ENCODE results near the gene ERCC2.

DNA sequence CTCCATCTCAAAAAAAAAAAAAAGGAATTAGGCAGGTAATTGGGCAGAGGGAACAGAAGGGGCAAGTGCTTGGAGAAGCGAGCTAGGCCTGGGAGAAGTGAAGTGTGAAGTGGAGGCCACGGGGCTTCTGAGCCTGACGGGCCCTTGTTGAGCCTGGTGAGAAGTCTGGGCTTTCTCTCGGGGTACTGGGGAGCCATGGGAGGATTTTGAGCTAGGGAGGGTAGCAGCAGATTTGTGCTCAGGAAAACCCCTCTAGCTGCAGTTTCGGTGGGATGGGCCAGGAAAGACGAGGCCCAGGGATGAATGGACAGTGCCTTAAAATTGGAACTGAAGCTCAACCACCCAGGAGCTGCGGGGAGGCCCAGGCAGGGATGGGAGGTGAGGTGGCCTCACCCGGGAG, 44.1 kb upstream of the ERCC2 start:
- TF ChIP-seq FOXM1 (IDR thresholded peaks at IDR 0.05; ENCODE audit: borderline replicate concordance) = no peak
- no peak for TF ChIP-seq SP1 (IDR thresholded peaks at IDR 0.05)
- TF ChIP-seq BHLHE40 (IDR thresholded peaks at IDR 0.05; ENCODE audit: borderline replicate concordance) = no peak
- no peak for TF ChIP-seq LEF1 (IDR thresholded peaks at IDR 0.05; ENCODE audit: borderline replicate concordance)
- no peak for TF ChIP-seq ELF4 (IDR thresholded peaks at IDR 0.05)
- TF ChIP-seq, protein P1, sequence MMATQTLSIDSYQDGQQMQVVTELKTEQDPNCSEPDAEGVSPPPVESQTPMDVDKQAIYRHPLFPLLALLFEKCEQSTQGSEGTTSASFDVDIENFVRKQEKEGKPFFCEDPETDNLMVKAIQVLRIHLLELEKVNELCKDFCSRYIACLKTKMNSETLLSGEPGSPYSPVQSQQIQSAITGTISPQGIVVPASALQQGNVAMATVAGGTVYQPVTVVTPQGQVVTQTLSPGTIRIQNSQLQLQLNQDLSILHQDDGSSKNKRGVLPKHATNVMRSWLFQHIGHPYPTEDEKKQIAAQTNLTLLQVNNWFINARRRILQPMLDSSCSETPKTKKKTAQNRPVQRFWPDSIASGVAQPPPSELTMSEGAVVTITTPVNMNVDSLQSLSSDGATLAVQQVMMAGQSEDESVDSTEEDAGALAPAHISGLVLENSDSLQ (IDR thresholded peaks at IDR 0.05) = no peak

All from HEK293T (cell line).